IMR-90 (cell line): ENCODE measurements around the gene DDOST. TPM values are rescaled to one million over a fixed set of nuclear protein-coding genes. Genes with fewer than 3 reads are reported as not detected.
A peak's percentile ranks its signal among the peaks of the same experiment; 100 is the strongest.

Experiments used
- ATAC-seq: fragments of 200-7000 bp; cut with Tn5 transposase; 2 replicates; pipeline ENCODE4 v1.9.1; 2020; ENCODE audit warnings: low read depth, mild to moderate bottlenecking, moderate library complexity
- BruUV-seq: library from RNA; stranded (reverse); fragments of 400-500 nt; replicated peaks from 2 replicates; lab custom pipeline; 2021; lab: Mats Ljungman, UMichigan
- CTCF ChIA-PET: fragments of 300-600 bp; formaldehyde crosslinking; extraction: SDS; loops from one replicate; lab custom pipeline; 2021; ENCODE audit warnings: antibody characterized with exemption; lab: Yijun Ruan, JAX
- POLR2A ChIA-PET: fragments of 300-600 bp; sonication (Branson Sonifier 250); formaldehyde crosslinking; loops from one replicate; lab custom pipeline; 2022; ENCODE audit warnings: antibody characterized with exemption; ENCODE audit not compliant: unreplicated experiment; lab: Charles Lee
- DNase-seq: peaks from one replicate; pipeline ENCODE4 v3.0.0; 2013
- H2AFZ ChIP-seq: replicated peaks from 2 replicates; pipeline ENCODE3; 2013; ENCODE audit warnings: low read length, mild to moderate bottlenecking; ENCODE audit not compliant: poor library complexity
- H2AK5ac ChIP-seq: 2 replicates; pipeline ENCODE4 v1.6.1; 2013; ENCODE audit warnings: low read depth, low read length, inconsistent platforms
- H2AK9ac ChIP-seq: replicated peaks from 2 replicates; pipeline ENCODE3; 2013; ENCODE audit warnings: mild to moderate bottlenecking, low read depth, low read length, moderate library complexity; ENCODE audit not compliant: poor library complexity
- H2BK120ac ChIP-seq: 2 replicates; pipeline ENCODE4 v1.6.1; 2013; ENCODE audit warnings: low read depth, low read length, inconsistent platforms
- H2BK15ac ChIP-seq: 3 replicates; pipeline ENCODE4 v1.6.1; 2013; ENCODE audit warnings: low read depth, low read length, inconsistent platforms
- H2BK20ac ChIP-seq: 2 replicates; pipeline ENCODE4 v1.6.1; 2013; ENCODE audit warnings: low read depth, mild to moderate bottlenecking, inconsistent platforms, low read length, moderate library complexity
- H2BK5ac ChIP-seq: 2 replicates; pipeline ENCODE4 v1.6.1; 2013; ENCODE audit warnings: mild to moderate bottlenecking, low read depth, low read length, inconsistent platforms; ENCODE audit not compliant: poor library complexity, severe bottlenecking
- H3K14ac ChIP-seq: replicated peaks from 2 replicates; pipeline ENCODE4 v1.6.1; 2013; ENCODE audit warnings: low read depth, low read length, inconsistent platforms
- H3K18ac ChIP-seq: 2 replicates; pipeline ENCODE4 v1.6.1; 2013; ENCODE audit warnings: low read depth, low read length, control low read depth
- H3K23ac ChIP-seq: 2 replicates; pipeline ENCODE4 v1.6.1; 2013; ENCODE audit warnings: low read depth, low read length, inconsistent platforms
- H3K27ac ChIP-seq: 2 replicates; pipeline ENCODE4 v1.5.1; 2013; ENCODE audit warnings: mild to moderate bottlenecking, control low read depth, low read length; ENCODE audit not compliant: insufficient read depth
- H3K27me3 ChIP-seq: 2 replicates; pipeline ENCODE4 v1.6.1; 2013; ENCODE audit warnings: low read length; ENCODE audit not compliant: control insufficient read depth, insufficient read depth
- H3K36me3 ChIP-seq: 2 replicates; pipeline ENCODE4 v1.6.1; 2013; ENCODE audit warnings: low read length, mixed read lengths; ENCODE audit not compliant: control insufficient read depth, insufficient read depth
- H3K4ac ChIP-seq: 2 replicates; pipeline ENCODE4 v1.6.1; 2013; ENCODE audit warnings: low read depth, low read length, inconsistent platforms
- H3K4me1 ChIP-seq: 2 replicates; pipeline ENCODE4 v1.6.1; 2013; ENCODE audit warnings: low read length, mixed read lengths; ENCODE audit not compliant: control insufficient read depth, insufficient read depth
- H3K4me2 ChIP-seq: 2 replicates; pipeline ENCODE4 v1.6.1; 2013; ENCODE audit warnings: low read depth, mild to moderate bottlenecking, control low read depth, low read length, moderate library complexity
- H3K4me3 ChIP-seq: 2 replicates; pipeline ENCODE4 v1.5.1; 2013; ENCODE audit warnings: low read depth, mild to moderate bottlenecking, control low read depth, low read length, moderate library complexity; ENCODE audit not compliant: insufficient read depth
- H3K56ac ChIP-seq: 2 replicates; pipeline ENCODE4 v1.6.1; 2013; ENCODE audit warnings: low read length, inconsistent platforms; ENCODE audit not compliant: insufficient read depth; ENCODE audit errors: extremely low read depth
- H3K79me1 ChIP-seq, 2 experiments: 2 replicates each; pipeline ENCODE4 v1.6.1; 2013; ENCODE audit warnings: low read length in 2 of 2, inconsistent platforms in 1 of 2, low read depth in 1 of 2
- H3K9ac ChIP-seq: 2 replicates; pipeline ENCODE4 v1.6.1; 2013; ENCODE audit warnings: low read depth, low read length, control low read depth
- H3K9me1 ChIP-seq: 2 replicates; pipeline ENCODE4 v1.6.1; 2013; ENCODE audit warnings: low read length, inconsistent platforms; ENCODE audit not compliant: insufficient read depth
- H3K9me3 ChIP-seq: 2 replicates; pipeline ENCODE4 v1.6.1; 2013; ENCODE audit warnings: low read length; ENCODE audit not compliant: control insufficient read depth, insufficient read depth
- H4K20me1 ChIP-seq: 2 replicates; pipeline ENCODE4 v1.6.1; 2013; ENCODE audit warnings: low read length, inconsistent platforms; ENCODE audit not compliant: insufficient read depth
- H4K5ac ChIP-seq: 2 replicates; pipeline ENCODE4 v1.6.1; 2013; ENCODE audit warnings: mild to moderate bottlenecking, low read depth, low read length, control low read depth
- H4K8ac ChIP-seq, 2 experiments: 2 replicates each; pipeline ENCODE4 v1.6.1; 2013; ENCODE audit warnings: low read depth in 2 of 2, low read length in 2 of 2, control low read depth in 1 of 2, inconsistent platforms in 1 of 2
- H4K91ac ChIP-seq: 2 replicates; pipeline ENCODE4 v1.6.1; 2013; ENCODE audit warnings: low read depth, low read length, inconsistent platforms; ENCODE audit not compliant: insufficient read depth
- BHLHE40 ChIP-seq: fragments of 150-350 bp; IDR thresholded peaks from 2 replicates; pipeline ENCODE4 v1.6.1; 2016; ENCODE audit warnings: mild to moderate bottlenecking, low read depth, low read length
- CHD1 ChIP-seq: IDR thresholded peaks from 2 replicates; pipeline ENCODE4 v1.6.1; 2012; ENCODE audit warnings: low read depth, low read length, improper control_type of control experiment
- CTCF ChIP-seq: conservative IDR thresholded peaks from 2 replicates; pipeline ENCODE4 v1.5.1; 2012; ENCODE audit warnings: mild to moderate bottlenecking, low read depth, low read length, improper control_type of control experiment
- ELK1 ChIP-seq: fragments of 150-350 bp; IDR thresholded peaks from 2 replicates; pipeline ENCODE4 v1.6.1; 2016; ENCODE audit warnings: low read depth, mild to moderate bottlenecking, low read length, moderate library complexity, borderline replicate concordance
- FOS ChIP-seq: fragments of 150-350 bp; IDR thresholded peaks from 2 replicates; pipeline ENCODE4 v1.6.1; 2016; ENCODE audit warnings: low read depth, low read length
- MAZ ChIP-seq: IDR thresholded peaks from 2 replicates; pipeline ENCODE4 v1.6.1; 2012; ENCODE audit warnings: low read depth, mild to moderate bottlenecking, low read length, improper control_type of control experiment, moderate library complexity, borderline replicate concordance
- MXI1 ChIP-seq: IDR thresholded peaks from 2 replicates; pipeline ENCODE4 v1.6.1; 2012; ENCODE audit warnings: low read depth, mild to moderate bottlenecking, low read length, moderate library complexity, borderline replicate concordance
- NFE2L2 ChIP-seq: fragments of 150-350 bp; IDR thresholded peaks from 2 replicates; pipeline ENCODE4 v1.6.1; 2016; ENCODE audit warnings: low read depth, mild to moderate bottlenecking, low read length
- POLR2A ChIP-seq: IDR thresholded peaks from 2 replicates; pipeline ENCODE4 v1.6.1; 2012; ENCODE audit warnings: mild to moderate bottlenecking, low read depth, low read length
- RAD21 ChIP-seq: IDR thresholded peaks from 2 replicates; pipeline ENCODE4 v1.6.1; 2012; ENCODE audit warnings: low read length, improper control_type of control experiment
- RFX5 ChIP-seq: IDR thresholded peaks from 2 replicates; pipeline ENCODE4 v1.8.0; 2012; ENCODE audit warnings: low read depth, mild to moderate bottlenecking, low read length, moderate library complexity
- SMC3 ChIP-seq: fragments of 150-350 bp; IDR thresholded peaks from 2 replicates; pipeline ENCODE4 v1.6.1; 2016; ENCODE audit warnings: low read depth, mild to moderate bottlenecking, antibody characterized with exemption, low read length, moderate library complexity
- USF2 ChIP-seq: fragments of 150-350 bp; IDR thresholded peaks from 2 replicates; pipeline ENCODE4 v1.6.1; 2017; ENCODE audit warnings: mild to moderate bottlenecking, antibody characterized with exemption, low read length, low read depth
- WGBS, 2 experiments: methylation state at CpG; one replicate each; pipeline versions ENCODE4 v1.1.5 to v1.1.7; 2013; ENCODE audit warnings: missing lambda C conversion rate in 2 of 2; ENCODE audit not compliant: insufficient read length in 1 of 2; ENCODE audit errors: extremely low coverage in 2 of 2; 5-methylcytosine and 5-hydroxymethylcytosine counted together
- dilution Hi-C: fragments of 300-500 bp; cut with HindIII; formaldehyde crosslinking; loops from one replicate; pipeline ENCODE4 v1.14.3; 2018; ENCODE audit warnings: low sequenced_read_pairs; ENCODE audit not compliant: unreplicated experiment
- in situ Hi-C: fragments of 300-500 bp; cut with MboI; formaldehyde crosslinking; loops from 3 replicates; pipeline ENCODE4 v1.14.3; 2019; ENCODE audit warnings: low sequenced_read_pairs, inconsistent platforms, mixed read lengths
- intact Hi-C: fragments of 100-400 bp; cut with micrococcal nuclease; formaldehyde crosslinking; loops from 2 replicates; pipeline ENCODE4 v1.10.0; 2022
- polyA plus RNA-seq, 3 experiments: library from polyadenylated mRNA; depleted of rRNA; stranded (reverse); fragments of >200 nt; gene quantifications; 2 replicates each; pipeline ENCODE4 v1.2.3, GENCODE V29; 2012; ENCODE audit warnings: low replicate concordance in 1 of 3
- total RNA-seq: library from RNA; depleted of rRNA; stranded (reverse); fragments of >200 nt; gene quantifications from 2 replicates; pipeline ENCODE4 v1.2.3, GENCODE V29; 2012

DDOST gene
- total and polyA plus RNA-seq, 2 of the 4 experiments (the other 2 are of a cell fraction), result 179 to 477 TPM

GRCh38 chr1:20648946-20649345, 12.2 kb downstream of the DDOST start:
- no peak overlapping the region for H2AK5ac ChIP-seq
- H4K20me1 ChIP-seq, result no peaks in the 10 kb centered on the region
- no peak overlapping the region for H3K9ac ChIP-seq
- no peak overlapping the region for H3K4me2 ChIP-seq
- no peak overlapping the region for H2BK15ac ChIP-seq
- H4K5ac ChIP-seq, result no peak overlapping the region
- ATAC-seq (no peak), DNase-seq (no peak)
- ChIA-PET CTCF (no interaction called here), POLR2A (no interaction called here)
- H4K91ac ChIP-seq, result no peak overlapping the region
- 97% methylated on average over 14 of the region's 15 CpGs; no CpG with 5 or more reads in 1 of the 2 experiments for WGBS, 2 experiments
- peaks cover 0 to 9% of the 10 kb centered on the region in 2 experiments; a peak in 2 of 4 replicates for H3K79me1 ChIP-seq
- in situ Hi-C loops (loop anchor here (25.0 kb wide), 1 partner anchor 437 kb away; no protein-coding TSS in a partner anchor), dilution Hi-C loops (no loop called here), intact Hi-C loops (no loop called here)
- no peak overlapping the region for H4K8ac ChIP-seq
- no TSS peak for BruUV-seq
- H2BK20ac ChIP-seq, result no peak overlapping the region
- H2AFZ ChIP-seq, result no peak overlapping the region
- H3K9me1 ChIP-seq, result no peaks in the 10 kb centered on the region
- no peak overlapping the region for H3K18ac ChIP-seq
- no peak overlapping the region for H2BK5ac ChIP-seq
- peak overlapping the region; percentile 52 for H2AK9ac ChIP-seq
- H3K4me3 ChIP-seq, result no peak overlapping the region
- no peak overlapping the region for H3K56ac ChIP-seq
- H3K27ac ChIP-seq, result no peak overlapping the region
- H3K36me3 ChIP-seq, result peaks cover 65% of the 10 kb centered on the region
- no peaks in the 10 kb centered on the region for H3K27me3 ChIP-seq
- TF ChIP-seq BHLHE40 (no peak), POLR2A (no peak), MAZ (no peak), RAD21 (no peak), SMC3 (no peak), USF2 (no peak), CHD1 (no peak), CTCF (no peak), NFE2L2 (no peak), RFX5 (no peak), MXI1 (no peak), ELK1 (no peak), FOS (no peak)
- H3K9me3 ChIP-seq, result no peaks in the 10 kb centered on the region
- no peak overlapping the region for H3K23ac ChIP-seq
- H3K4me1 ChIP-seq, result no peaks in the 10 kb centered on the region
- no peak overlapping the region for H2BK120ac ChIP-seq
- H3K4ac ChIP-seq, result no peak overlapping the region
- H3K14ac ChIP-seq, result no peak overlapping the region
